ENCODE data around the gene GOLGA6C.
"Not testable (repeated sequence)": the region's sequence is repeated elsewhere in the genome, so short reads cannot be mapped to it uniquely, and the experiment has no call there.

GOLGA6C gene

DNA sequence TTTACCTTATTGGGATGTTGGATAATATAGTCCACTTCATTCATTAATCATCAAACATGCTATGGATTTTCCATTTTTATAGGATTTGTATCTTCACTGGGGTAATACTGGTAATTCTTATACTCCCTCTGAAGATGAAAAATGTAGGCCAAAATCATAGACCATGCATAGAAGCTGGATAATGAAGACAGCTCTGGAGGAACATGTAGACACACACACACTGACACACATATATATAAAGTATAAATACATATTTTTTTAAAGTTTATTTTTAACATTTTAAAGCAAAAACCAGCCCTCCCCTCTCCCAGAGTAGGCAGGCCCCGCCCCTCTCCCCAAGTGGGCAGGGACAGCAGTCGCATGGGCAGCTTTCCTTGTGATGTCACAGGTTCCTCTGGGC lies at the start of gene GOLGA6C:
TSS of gene GOLGA6C (plus strand) at position 301 of the 400 bp plus-strand sequence. CDS start 265 bp downstream, outside the sequence.
- CTCF ChIA-PET; DNase-seq (ENCODE audit: extremely low spot score); POLR2A ChIA-PET: not testable (repeated sequence)

DNA sequence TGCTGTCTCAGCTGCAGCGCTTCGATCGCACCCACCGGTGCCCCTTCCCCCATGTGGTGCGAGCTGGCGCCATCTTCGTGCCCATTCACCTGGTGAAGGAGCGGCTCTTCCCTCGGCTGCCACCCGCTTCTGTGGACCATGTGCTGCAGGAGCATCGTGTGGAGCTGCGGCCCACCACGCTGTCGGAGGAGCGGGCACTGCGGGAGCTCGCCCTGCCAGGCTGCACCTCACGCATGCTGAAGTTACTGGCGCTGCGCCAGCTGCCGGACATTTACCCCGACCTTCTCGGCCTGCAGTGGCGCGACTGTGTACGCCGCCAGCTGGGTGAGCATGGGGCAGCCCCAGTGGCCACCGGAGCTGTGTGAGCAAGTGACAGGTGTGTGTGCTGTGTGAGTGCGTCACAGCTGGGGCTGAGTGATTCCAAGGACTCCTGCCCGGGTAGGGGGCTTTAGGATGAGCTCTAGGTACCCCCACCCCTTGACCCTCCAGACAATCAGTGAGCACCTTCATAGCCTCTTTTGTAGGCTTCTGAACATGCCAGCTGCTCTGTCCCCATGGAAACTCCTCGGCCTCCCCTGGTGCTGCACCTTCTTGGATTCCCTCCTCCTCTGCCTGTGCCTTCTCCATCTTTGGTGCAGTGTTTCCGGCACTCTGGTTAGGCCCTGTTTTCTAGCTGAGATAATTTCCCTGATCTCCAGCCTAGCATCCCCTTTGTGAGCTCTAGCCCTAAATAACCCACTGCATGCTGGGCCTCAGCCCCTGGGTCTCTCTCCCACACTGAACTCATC lies 49.4 kb upstream of the GOLGA6C start:
- DNase-seq (ENCODE audit: extremely low spot score) = no peak
- CTCF ChIA-PET = interaction anchor here (0.8 to 7.9 kb wide), 12 partner anchors 7 to 437 kb away, joined by 3 to 167 read pairs (median 4); partner anchors contain the start of gene PPCDC
- POLR2A ChIA-PET = interaction anchor here (1.1 to 1.5 kb wide), 6 partner anchors 10 to 185 kb away, joined by 3 to 6 read pairs (median 3); partner anchors contain the start of gene PPCDC

GRCh38 chr15:75209289-75209676 lies 48.9 kb upstream of the GOLGA6C start:
- CTCF ChIA-PET = interaction anchor here (1.0 to 7.9 kb wide), 9 partner anchors 9 to 438 kb away, joined by 3 to 167 read pairs (median 4); partner anchors contain the start of gene PPCDC
- POLR2A ChIA-PET = interaction anchor here (1.1 to 1.2 kb wide), 3 partner anchors 10 to 184 kb away, joined by 3 to 6 read pairs (median 3); no protein-coding TSS in a partner anchor
- no peak for DNase-seq (ENCODE audit: extremely low spot score)
- TF ChIP-seq, protein P1, sequence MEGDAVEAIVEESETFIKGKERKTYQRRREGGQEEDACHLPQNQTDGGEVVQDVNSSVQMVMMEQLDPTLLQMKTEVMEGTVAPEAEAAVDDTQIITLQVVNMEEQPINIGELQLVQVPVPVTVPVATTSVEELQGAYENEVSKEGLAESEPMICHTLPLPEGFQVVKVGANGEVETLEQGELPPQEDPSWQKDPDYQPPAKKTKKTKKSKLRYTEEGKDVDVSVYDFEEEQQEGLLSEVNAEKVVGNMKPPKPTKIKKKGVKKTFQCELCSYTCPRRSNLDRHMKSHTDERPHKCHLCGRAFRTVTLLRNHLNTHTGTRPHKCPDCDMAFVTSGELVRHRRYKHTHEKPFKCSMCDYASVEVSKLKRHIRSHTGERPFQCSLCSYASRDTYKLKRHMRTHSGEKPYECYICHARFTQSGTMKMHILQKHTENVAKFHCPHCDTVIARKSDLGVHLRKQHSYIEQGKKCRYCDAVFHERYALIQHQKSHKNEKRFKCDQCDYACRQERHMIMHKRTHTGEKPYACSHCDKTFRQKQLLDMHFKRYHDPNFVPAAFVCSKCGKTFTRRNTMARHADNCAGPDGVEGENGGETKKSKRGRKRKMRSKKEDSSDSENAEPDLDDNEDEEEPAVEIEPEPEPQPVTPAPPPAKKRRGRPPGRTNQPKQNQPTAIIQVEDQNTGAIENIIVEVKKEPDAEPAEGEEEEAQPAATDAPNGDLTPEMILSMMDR (IDR thresholded peaks at IDR 0.05; ENCODE audit: control extremely low read depth, extremely low read depth, low read depth, missing control alignments) = no peak

More for the DNA sequence above, 49.4 kb upstream of the GOLGA6C start:
- TF ChIP-seq, protein P1 (IDR thresholded peaks at IDR 0.05; ENCODE audit: control extremely low read depth, extremely low read depth, low read depth, missing control alignments) = no peak

DNA sequence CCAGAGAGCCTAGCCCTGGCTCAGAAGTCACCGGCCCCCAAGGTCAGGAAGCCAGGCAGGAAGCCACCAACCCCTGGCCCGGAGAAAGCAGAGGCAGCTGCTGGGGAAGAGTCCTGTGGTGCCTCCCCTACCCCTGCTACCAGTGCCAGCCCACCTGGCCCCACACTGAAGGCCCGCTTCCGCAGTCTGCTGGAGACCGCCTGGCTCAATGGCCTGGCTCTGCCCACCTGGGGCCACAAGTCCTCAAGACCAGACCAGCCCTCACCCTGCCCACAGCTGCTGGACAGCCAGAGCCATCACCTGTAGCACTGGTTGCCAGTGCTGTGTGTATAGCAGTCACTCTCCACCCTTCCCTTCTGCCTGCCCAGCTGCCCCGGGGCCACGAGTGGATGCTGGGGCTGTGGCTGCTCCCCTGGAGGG lies 47.3 kb upstream of the GOLGA6C start:
- ChIA-PET POLR2A (interaction anchor here (0.6 kb wide), 1 partner anchor 275 kb away, joined by 3 read pairs; no protein-coding TSS in a partner anchor), CTCF (interaction anchor here (1.1 to 2.2 kb wide), 3 partner anchors 9 to 181 kb away, joined by 3 to 11 read pairs (median 5); partner anchors contain the start of gene C15orf39)
- TF ChIP-seq, protein P1 (IDR thresholded peaks at IDR 0.05; ENCODE audit: control extremely low read depth, extremely low read depth, low read depth, missing control alignments) = no peak
- no peak for DNase-seq (ENCODE audit: extremely low spot score)

- DNase-seq (ENCODE audit: extremely low spot score) = no peak
- ChIA-PET POLR2A (interaction anchor here (1.4 kb wide), 1 partner anchor 168 kb away, joined by 5 read pairs; no protein-coding TSS in a partner anchor), CTCF (interaction anchor here (1.6 to 2.2 kb wide), 3 partner anchors 10 to 182 kb away, joined by 5 to 11 read pairs (median 5); partner anchors contain the start of gene C15orf39)
- TF ChIP-seq, protein P1 (IDR thresholded peaks at IDR 0.05; ENCODE audit: control extremely low read depth, extremely low read depth, low read depth, missing control alignments) = no peak
These were observed 46.5 kb upstream of the GOLGA6C start for GRCh38 chr15:75211436-75212199.

DNA sequence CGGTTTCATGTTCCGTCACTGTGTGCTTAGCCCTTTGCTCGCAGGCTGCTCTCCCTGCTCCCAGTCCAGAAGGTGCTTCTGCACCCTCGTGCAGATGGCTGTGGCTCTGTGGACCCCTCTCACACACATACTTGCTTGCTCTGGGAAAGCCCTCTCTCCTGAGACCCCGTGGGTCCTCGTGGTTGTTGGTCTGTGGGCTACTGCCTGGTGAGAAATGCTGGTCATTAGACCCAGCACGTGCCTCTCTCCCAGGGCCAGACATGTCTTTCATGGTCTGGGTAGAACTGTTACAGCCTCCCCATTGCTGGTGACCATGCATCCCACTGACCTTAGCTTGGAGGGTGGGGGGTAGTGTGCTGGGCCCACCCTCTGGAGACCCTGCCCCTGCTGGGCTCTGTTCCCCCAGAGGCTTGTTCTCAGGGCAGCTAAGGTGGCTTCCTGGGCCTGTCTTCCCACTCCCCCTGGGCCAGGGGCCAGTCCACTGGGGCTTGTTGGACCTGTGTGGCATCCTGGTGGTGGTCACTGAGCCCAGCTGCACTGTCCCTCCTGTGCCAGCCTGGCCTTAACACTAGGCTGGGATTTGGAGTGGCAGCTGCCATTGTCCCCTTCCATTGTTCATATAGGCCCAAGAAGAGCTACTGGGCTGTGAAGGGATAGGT lies 45.8 kb upstream of the GOLGA6C start:
- CTCF ChIA-PET = interaction anchor here (1.6 to 2.2 kb wide), 3 partner anchors 11 to 183 kb away, joined by 5 to 11 read pairs (median 5); partner anchors contain the start of gene C15orf39
- POLR2A ChIA-PET = interaction anchor here (1.4 kb wide), 1 partner anchor 169 kb away, joined by 5 read pairs; no protein-coding TSS in a partner anchor
- TF ChIP-seq, protein P1 (IDR thresholded peaks at IDR 0.05; ENCODE audit: control extremely low read depth, extremely low read depth, low read depth, missing control alignments) = no peak
- DNase-seq (ENCODE audit: extremely low spot score) = no peak
